B cell (primary cell): ENCODE data around the gene ZBTB16. TPM values are rescaled to one million over a fixed set of nuclear protein-coding genes. Genes with fewer than 3 reads are reported as not detected.

Source experiments
- ATAC-seq: fragments of 200-7000 bp; cut with Tn5 transposase; one replicate; pipeline ENCODE4 v1.10.0; 2021; ENCODE audit warnings: low read depth, mild to moderate bottlenecking, moderate number of reproducible peaks, moderate library complexity
- CTCF ChIA-PET: fragments of 350-600 bp; sonication (Branson Sonifier 250); formaldehyde crosslinking; loops from one replicate; lab custom pipeline; 2021; ENCODE audit warnings: antibody characterized with exemption, inconsistent platforms; lab: Charles Lee
- POLR2A ChIA-PET: fragments of 350-600 bp; sonication (Branson Sonifier 250); formaldehyde crosslinking; loops from one replicate; lab custom pipeline; 2021; ENCODE audit warnings: antibody characterized with exemption; lab: Charles Lee
- DNase-seq: peaks from one replicate; pipeline ENCODE4 v3.0.0; 2013
- H2AFZ ChIP-seq: 2 replicates; pipeline ENCODE4 v1.6.1; 2012; ENCODE audit warnings: mild to moderate bottlenecking, low read depth, low read length; ENCODE audit not compliant: insufficient read depth, poor library complexity, severe bottlenecking
- H3K27ac ChIP-seq, 2 donors: 1 replicate in 1 of 2; 2 replicates in 1 of 2; pipeline ENCODE4 v1.5.1; 2012 to 2013; ENCODE audit warnings: low read length in 2 of 2, mild to moderate bottlenecking in 2 of 2, moderate library complexity in 1 of 2
- H3K27me3 ChIP-seq, 4 experiments: fragments of 200-600 bp in 1 of 4; sonication (generic) in 1 of 4; replicated peaks in 1 of 4; 1 replicate in 2 of 4; 2 replicates in 2 of 4; pipeline versions ENCODE4 v1.6.1 to v1.7.0; 2013 to 2016; ENCODE audit warnings: low read length in 3 of 4, mild to moderate bottlenecking in 2 of 4, mixed read lengths in 1 of 4, moderate library complexity in 1 of 4; ENCODE audit not compliant: insufficient read depth in 4 of 4, control insufficient read depth in 3 of 4; ENCODE audit errors: control extremely low read depth in 1 of 4
- H3K36me3 ChIP-seq, 2 experiments: replicated peaks in 1 of 2; 1 replicate in 1 of 2; 2 replicates in 1 of 2; pipeline versions ENCODE4 v1.6.1 to v1.7.1; 2013; ENCODE audit warnings: low read length in 1 of 2; ENCODE audit not compliant: insufficient read depth in 2 of 2, control insufficient read depth in 1 of 2; ENCODE audit errors: control extremely low read depth in 1 of 2, extremely low read depth in 1 of 2
- H3K4me1 ChIP-seq, 2 donors: fragments of 200-600 bp in 1 of 2; sonication (generic) in 1 of 2; 1 replicate in 1 of 2; 2 replicates in 1 of 2; pipeline versions ENCODE4 v1.5.1 to v1.6.1; 2013 to 2017; ENCODE audit warnings: low read length in 2 of 2; ENCODE audit not compliant: control insufficient read depth in 2 of 2, insufficient read depth in 2 of 2
- H3K4me2 ChIP-seq: replicated peaks from 2 replicates; pipeline ENCODE3; 2012; ENCODE audit warnings: mild to moderate bottlenecking, low read depth, low read length; ENCODE audit not compliant: poor library complexity, severe bottlenecking
- H3K4me3 ChIP-seq, 5 experiments: fragments of 200-600 bp in 1 of 5; sonication (generic) in 1 of 5; 1 replicate in 3 of 5; 2 replicates in 2 of 5; pipeline versions ENCODE4 v1.5.1 to v1.7.0; 2011 to 2016; ENCODE audit warnings: low read length in 4 of 5, mild to moderate bottlenecking in 4 of 5, low read depth in 2 of 5, control low read depth in 1 of 5, moderate library complexity in 1 of 5; ENCODE audit not compliant: insufficient read depth in 1 of 5; ENCODE audit errors: control extremely low read depth in 1 of 5, extremely low read depth in 1 of 5
- H3K79me2 ChIP-seq: fragments of 200-600 bp; sonication (generic); one replicate; pipeline ENCODE4 v1.6.0; 2016; ENCODE audit warnings: low read length; ENCODE audit not compliant: control insufficient read depth, insufficient read depth
- H3K9ac ChIP-seq: fragments of 200-600 bp; sonication (generic); 2 replicates; pipeline ENCODE4 v1.6.1; 2017; ENCODE audit warnings: mild to moderate bottlenecking, low read length, moderate library complexity
- H3K9me3 ChIP-seq, 3 donors: one replicate each; pipeline versions ENCODE4 v1.6.1 to v1.7.1; 2013; ENCODE audit warnings: low read length in 2 of 3; ENCODE audit not compliant: control insufficient read depth in 2 of 3, insufficient read depth in 1 of 3; ENCODE audit errors: control extremely low read depth in 1 of 3
- H4K20me1 ChIP-seq: 2 replicates; pipeline ENCODE4 v1.6.0; 2012; ENCODE audit warnings: mild to moderate bottlenecking, low read length; ENCODE audit not compliant: insufficient read depth, control insufficient read depth, poor library complexity, severe bottlenecking
- H3K27ac Mint-ChIP-seq: one replicate; pipeline ENCODE4 v1.8.0; 2021; ENCODE audit warnings: mixed read lengths
- H3K27me3 Mint-ChIP-seq: one replicate; pipeline ENCODE4 v1.8.0; 2021; ENCODE audit warnings: mixed read lengths
- H3K4me1 Mint-ChIP-seq: one replicate; pipeline ENCODE4 v1.8.0; 2021; ENCODE audit warnings: mixed read lengths
- H3K4me3 Mint-ChIP-seq: one replicate; pipeline ENCODE4 v1.8.0; 2021; ENCODE audit warnings: mixed read lengths
- H3K9me3 Mint-ChIP-seq: one replicate; pipeline ENCODE4 v1.8.0; 2022; ENCODE audit warnings: mixed read lengths; ENCODE audit not compliant: insufficient read depth
- EZH2 ChIP-seq: IDR thresholded peaks from 2 replicates; pipeline ENCODE4 v1.6.1; 2012; ENCODE audit warnings: borderline replicate concordance, low read depth, mild to moderate bottlenecking, moderate library complexity, low read length; ENCODE audit not compliant: insufficient read depth, poor library complexity, severe bottlenecking
- WGBS: methylation state at CpG from one replicate; pipeline ENCODE4 v1.1.5; 2013; ENCODE audit warnings: missing lambda C conversion rate; ENCODE audit not compliant: insufficient coverage; 5-methylcytosine and 5-hydroxymethylcytosine counted together
- intact Hi-C: fragments of 100-400 bp; cut with micrococcal nuclease; formaldehyde crosslinking; loops from one replicate; pipeline ENCODE4 v1.10.0; 2022
- polyA plus RNA-seq: library from polyadenylated mRNA; depleted of rRNA; stranded (reverse); fragments of >200 nt; gene quantifications from 2 replicates; pipeline ENCODE4 v1.2.3, GENCODE V29; 2012
- total RNA-seq, 2 donors: library from RNA; stranded (reverse); fragments of 120-200 nt in 1 of 2; gene quantifications; 1 replicate in 1 of 2; 2 replicates in 1 of 2; pipeline versions ENCODE4 v1.2.3 to v1.2.4, GENCODE V29; 2013 to 2022
- TF ChIP-seq, protein P1 (sequence below): fragments of 200-600 bp; IDR thresholded peaks from one replicate; pipeline ENCODE4 v1.8.0; 2022; ENCODE audit warnings: antibody characterized with exemption, mild to moderate bottlenecking

The ZBTB16 gene
- total and polyA plus RNA-seq, 2 donors (not counting 1 experiment from before 2014, with no cell fraction given), result 16.0 to 20.6 TPM

DNA sequence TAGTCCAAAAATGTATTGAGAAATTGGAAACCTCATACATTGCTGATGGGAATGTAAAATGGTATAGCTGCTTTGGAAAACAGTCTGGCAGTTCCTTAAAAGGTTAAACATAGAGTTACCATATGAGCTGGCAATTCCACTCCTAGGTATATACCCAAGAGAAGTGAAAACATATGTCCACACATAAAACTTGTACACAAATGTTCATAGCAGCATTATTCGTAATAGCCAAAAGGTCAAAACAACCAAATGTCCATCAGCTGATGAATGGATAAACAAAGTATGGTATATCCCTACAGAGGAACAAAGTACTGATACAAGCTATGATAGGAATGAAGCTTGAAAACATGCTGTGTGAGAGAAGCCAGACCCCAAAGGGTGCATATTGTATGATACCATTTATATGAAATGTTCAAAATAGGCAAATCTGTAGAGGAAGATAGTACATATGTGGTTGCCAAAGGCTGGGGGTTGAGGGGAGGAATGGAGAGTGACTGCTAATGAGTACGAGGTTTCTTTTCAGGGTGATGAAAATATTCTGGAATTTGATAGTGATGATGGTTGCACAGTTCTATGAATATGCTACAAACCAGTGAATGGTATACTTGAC, 85.8 kb downstream of the ZBTB16 start:
- WGBS, result 100% methylated on average over 1 of the region's 2 CpGs
- no peak for TF ChIP-seq EZH2
- TF ChIP-seq, protein P1, sequence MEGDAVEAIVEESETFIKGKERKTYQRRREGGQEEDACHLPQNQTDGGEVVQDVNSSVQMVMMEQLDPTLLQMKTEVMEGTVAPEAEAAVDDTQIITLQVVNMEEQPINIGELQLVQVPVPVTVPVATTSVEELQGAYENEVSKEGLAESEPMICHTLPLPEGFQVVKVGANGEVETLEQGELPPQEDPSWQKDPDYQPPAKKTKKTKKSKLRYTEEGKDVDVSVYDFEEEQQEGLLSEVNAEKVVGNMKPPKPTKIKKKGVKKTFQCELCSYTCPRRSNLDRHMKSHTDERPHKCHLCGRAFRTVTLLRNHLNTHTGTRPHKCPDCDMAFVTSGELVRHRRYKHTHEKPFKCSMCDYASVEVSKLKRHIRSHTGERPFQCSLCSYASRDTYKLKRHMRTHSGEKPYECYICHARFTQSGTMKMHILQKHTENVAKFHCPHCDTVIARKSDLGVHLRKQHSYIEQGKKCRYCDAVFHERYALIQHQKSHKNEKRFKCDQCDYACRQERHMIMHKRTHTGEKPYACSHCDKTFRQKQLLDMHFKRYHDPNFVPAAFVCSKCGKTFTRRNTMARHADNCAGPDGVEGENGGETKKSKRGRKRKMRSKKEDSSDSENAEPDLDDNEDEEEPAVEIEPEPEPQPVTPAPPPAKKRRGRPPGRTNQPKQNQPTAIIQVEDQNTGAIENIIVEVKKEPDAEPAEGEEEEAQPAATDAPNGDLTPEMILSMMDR, result no peak
- Histone ChIP-seq H3K27ac (no peak overlapping the region), H3K4me1 (peaks cover 23 to 38% of the 10 kb centered on the region in 2 donors), H3K79me2 (no peaks in the 10 kb centered on the region), H3K4me2 (no peak overlapping the region), H3K36me3 (no peaks in the 10 kb centered on the region), H3K9me3 (no peaks in the 10 kb centered on the region), H3K4me3 (no peak overlapping the region), H4K20me1 (no peaks in the 10 kb centered on the region), H3K9ac (no peak overlapping the region), H2AFZ (no peak overlapping the region), H3K27me3 (peaks cover 0 to 3% (median 0%) of the 10 kb centered on the region in 4 experiments)
- DNase-seq (no peak), ATAC-seq (no peak)
- Mint-ChIP-seq H3K4me1 (peaks cover 32% of the 10 kb centered on the region), H3K27me3 (peaks cover 27% of the 10 kb centered on the region), H3K27ac (no peak overlapping the region), H3K9me3 (no peaks in the 10 kb centered on the region), H3K4me3 (no peak overlapping the region)
- intact Hi-C loops, result loop anchor here (5.0 kb wide), 1 partner anchor 48 kb away; no protein-coding TSS in a partner anchor
- ChIA-PET POLR2A (no interaction called here), CTCF (interaction anchor here (1.3 to 2.0 kb wide), 3 partner anchors 10 to 117 kb away, joined by 4 to 9 read pairs (median 5); no protein-coding TSS in a partner anchor)

DNA sequence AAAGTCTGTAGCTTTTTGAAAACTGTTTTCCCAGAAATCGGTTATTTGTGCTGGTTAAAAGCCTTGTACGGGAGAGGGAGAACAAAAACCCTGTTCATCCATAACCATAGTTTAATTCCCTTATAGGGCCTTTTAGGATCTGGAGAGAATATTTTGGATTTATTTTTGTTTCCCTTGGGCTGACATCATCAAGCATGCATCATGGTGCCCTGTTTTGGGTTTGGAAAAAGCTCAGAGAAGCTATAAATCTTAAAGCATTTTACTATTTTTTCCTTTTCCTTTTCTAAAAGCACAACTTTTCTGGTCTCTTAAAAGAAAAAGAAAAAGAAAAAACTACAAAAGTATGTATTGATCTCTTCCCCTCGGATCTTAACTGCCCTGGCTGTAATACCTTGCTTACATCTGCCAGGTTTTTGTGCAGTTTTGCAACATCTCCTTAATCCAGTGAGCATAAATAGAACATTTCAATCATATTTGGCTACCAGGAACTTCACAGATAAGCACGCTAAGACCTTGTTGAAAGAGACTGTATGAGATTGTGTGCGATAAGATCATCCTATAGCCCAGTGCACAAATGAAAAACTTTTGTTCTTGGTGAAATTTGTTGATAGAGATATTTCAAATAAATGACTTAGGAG, 88.0 kb downstream of the ZBTB16 start:
- H3K9me3 Mint-ChIP-seq, result no peaks in the 10 kb centered on the region
- peaks cover 32% of the 10 kb centered on the region for H3K4me1 Mint-ChIP-seq
- H3K27ac ChIP-seq, result no peak overlapping the region
- H3K9ac ChIP-seq, result no peak overlapping the region
- no peaks in the 10 kb centered on the region for H3K79me2 ChIP-seq
- WGBS, result no CpG with 5 or more reads among the region's 5 CpGs
- no peaks in the 10 kb centered on the region for H3K9me3 ChIP-seq
- H3K27me3 Mint-ChIP-seq, result peaks cover 10% of the 10 kb centered on the region
- TF ChIP-seq, protein P1, result no peak
- no peak for TF ChIP-seq EZH2
- no peak for DNase-seq
- H3K4me2 ChIP-seq, result no peak overlapping the region
- H3K36me3 ChIP-seq, result no peaks in the 10 kb centered on the region
- no peaks in the 10 kb centered on the region for H3K27me3 ChIP-seq
- no peak overlapping the region for H3K27ac Mint-ChIP-seq
- no peak overlapping the region for H3K4me3 Mint-ChIP-seq
- ChIA-PET POLR2A (no interaction called here), CTCF (interaction anchor here (0.7 to 1.2 kb wide), 3 partner anchors 11 to 158 kb away, joined by 3 to 4 read pairs (median 4); no protein-coding TSS in a partner anchor)
- H3K4me1 ChIP-seq, result peaks cover 21 to 38% of the 10 kb centered on the region in 2 donors
- intact Hi-C loops, result loop anchor here (5.0 kb wide), 1 partner anchor 50 kb away; no protein-coding TSS in a partner anchor
- H3K4me3 ChIP-seq, result no peak overlapping the region
- H2AFZ ChIP-seq, result no peak overlapping the region
- no peaks in the 10 kb centered on the region for H4K20me1 ChIP-seq
- ATAC-seq, result no peak
